ENCODE data around the gene TBC1D24.

The TBC1D24 gene

DNA sequence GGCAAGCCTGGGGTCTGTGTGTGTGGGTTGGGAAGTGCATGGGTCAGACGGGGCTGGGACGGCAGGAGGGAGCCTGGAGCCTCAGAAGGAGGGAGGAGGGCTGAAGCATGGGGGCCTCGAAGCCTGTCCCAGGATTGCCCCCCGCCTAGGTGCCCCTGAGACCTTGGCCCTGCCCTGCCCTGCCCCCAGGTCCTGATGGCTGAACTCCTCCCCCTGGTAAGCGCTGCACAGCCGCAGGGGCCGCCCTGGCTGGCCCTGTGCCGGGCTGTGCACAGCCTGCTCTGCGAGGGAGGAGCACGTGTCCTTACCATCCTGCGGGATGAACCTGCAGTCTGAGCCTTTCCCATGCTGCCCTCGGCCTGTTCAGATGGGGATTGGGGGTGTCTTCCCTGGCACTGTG is 10.6 kb upstream of the TBC1D24 start:
- Histone ChIP-seq H3K27me3 (ENCODE audit: insufficient read depth, low read depth, severe bottlenecking) (no peaks in the 10 kb centered on the region), H3K9me3 (ENCODE audit: severe bottlenecking) (no peaks in the 10 kb centered on the region), H3K36me3 (peaks cover 54% of the 10 kb centered on the region), H3K4me3 (ENCODE audit: low read depth, low read length) (no peak overlapping the region), H3K27ac (peak overlapping the region; percentile 51)
- DNase-seq = peak; percentile 44
- TF ChIP-seq, protein P1, sequence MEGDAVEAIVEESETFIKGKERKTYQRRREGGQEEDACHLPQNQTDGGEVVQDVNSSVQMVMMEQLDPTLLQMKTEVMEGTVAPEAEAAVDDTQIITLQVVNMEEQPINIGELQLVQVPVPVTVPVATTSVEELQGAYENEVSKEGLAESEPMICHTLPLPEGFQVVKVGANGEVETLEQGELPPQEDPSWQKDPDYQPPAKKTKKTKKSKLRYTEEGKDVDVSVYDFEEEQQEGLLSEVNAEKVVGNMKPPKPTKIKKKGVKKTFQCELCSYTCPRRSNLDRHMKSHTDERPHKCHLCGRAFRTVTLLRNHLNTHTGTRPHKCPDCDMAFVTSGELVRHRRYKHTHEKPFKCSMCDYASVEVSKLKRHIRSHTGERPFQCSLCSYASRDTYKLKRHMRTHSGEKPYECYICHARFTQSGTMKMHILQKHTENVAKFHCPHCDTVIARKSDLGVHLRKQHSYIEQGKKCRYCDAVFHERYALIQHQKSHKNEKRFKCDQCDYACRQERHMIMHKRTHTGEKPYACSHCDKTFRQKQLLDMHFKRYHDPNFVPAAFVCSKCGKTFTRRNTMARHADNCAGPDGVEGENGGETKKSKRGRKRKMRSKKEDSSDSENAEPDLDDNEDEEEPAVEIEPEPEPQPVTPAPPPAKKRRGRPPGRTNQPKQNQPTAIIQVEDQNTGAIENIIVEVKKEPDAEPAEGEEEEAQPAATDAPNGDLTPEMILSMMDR (IDR thresholded peaks at IDR 0.05; ENCODE audit: low read depth, low read length) = no peak

DNA sequence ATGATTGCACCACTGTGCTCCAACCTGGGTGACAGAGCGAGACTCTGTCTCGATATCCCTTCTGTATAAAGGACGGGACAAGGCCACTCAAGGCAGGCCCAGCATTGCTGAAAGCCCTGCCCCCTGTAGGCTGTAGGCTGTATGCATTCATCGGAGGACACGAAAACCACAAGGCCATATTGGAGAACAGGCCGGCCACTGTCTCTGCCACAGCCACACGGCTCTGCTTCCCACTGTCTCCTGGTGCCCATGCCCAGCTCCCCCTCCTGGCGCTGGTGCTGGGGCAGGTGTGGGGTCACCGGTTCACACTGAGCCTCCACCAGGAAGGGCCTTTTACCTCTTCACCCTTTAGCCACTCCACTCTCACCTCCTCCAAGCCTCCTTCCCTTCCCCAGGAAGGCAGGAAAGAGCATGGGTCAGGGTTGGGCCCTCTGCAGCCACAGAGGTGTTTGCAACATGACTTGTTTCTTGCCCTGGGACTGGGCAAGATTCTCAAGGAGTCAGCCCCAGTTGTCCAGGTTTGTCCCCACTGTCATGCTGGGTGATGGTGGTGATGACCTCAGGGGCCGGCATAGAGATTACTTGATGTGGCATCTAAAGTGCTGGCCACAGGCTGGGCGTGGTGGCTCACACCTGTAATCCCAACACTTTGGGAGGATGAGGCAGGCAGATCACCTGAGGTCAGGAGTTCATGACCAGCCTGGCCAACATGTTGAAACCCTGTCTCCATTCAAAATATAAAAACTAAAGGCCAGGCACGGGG is 9.1 kb upstream of the TBC1D24 start:
- peak; percentile 53 for DNase-seq
- TF ChIP-seq, protein P1 (IDR thresholded peaks at IDR 0.05; ENCODE audit: low read depth, low read length) = peak; percentile 56; the same call in 1 of the 2 replicates

DNA sequence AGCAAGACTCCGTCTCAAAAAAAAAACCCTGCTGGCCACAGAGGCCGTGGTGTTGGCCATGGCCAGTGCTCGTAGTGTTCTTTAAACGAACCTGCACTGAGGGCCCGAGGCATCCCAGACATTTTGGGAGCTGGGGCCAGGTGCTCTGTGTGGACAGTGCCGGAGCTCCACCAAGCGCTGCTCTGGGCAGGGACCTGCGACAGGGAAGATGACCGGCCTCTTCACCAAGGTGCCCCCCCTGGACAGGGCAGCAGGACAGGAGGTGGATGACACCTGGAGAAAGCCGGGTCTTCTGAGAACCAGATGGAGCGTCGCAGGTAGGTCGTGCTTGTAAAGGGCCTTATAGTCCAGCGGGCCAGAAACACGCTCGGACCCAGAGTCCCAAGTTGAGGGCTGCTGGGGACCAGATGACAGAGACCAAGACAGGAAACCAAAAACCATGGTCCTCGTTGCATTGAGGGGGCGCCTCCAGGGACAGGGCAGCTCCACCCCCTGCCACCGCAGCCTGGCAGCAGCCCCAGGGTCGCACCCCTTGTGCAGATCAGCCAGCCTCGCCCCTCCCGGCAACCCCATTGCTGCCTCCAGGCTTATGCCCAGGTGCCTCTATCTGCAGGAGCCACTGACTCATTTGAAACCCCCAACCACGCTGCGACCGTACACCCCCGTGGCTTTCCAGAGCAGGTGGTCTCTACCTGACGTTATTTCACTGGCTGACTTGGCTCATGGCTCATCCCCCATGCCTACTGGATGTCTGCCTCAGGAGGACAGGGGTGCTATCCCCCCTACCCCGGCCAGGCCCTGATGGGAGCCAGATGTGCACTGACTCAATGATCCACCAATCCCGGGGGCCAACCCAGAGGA is 8.0 kb upstream of the TBC1D24 start:
- Histone ChIP-seq H3K9me3 (ENCODE audit: severe bottlenecking) (no peaks in the 10 kb centered on the region), H3K4me3 (ENCODE audit: low read depth, low read length) (peak overlapping the region; percentile 83), H3K27ac (peak overlapping the region; percentile 100), H3K36me3 (peaks cover 39% of the 10 kb centered on the region), H3K27me3 (ENCODE audit: insufficient read depth, low read depth, severe bottlenecking) (no peaks in the 10 kb centered on the region)
- no peak for DNase-seq
- TF ChIP-seq, protein P1 (IDR thresholded peaks at IDR 0.05; ENCODE audit: low read depth, low read length) = no peak

More for the DNA sequence above, 9.1 kb upstream of the TBC1D24 start:
- Histone ChIP-seq H3K36me3 (peaks cover 49% of the 10 kb centered on the region), H3K4me3 (ENCODE audit: low read depth, low read length) (no peak overlapping the region), H3K27me3 (ENCODE audit: insufficient read depth, low read depth, severe bottlenecking) (no peaks in the 10 kb centered on the region), H3K9me3 (ENCODE audit: severe bottlenecking) (no peaks in the 10 kb centered on the region), H3K27ac (peak overlapping the region; percentile 100)

DNA sequence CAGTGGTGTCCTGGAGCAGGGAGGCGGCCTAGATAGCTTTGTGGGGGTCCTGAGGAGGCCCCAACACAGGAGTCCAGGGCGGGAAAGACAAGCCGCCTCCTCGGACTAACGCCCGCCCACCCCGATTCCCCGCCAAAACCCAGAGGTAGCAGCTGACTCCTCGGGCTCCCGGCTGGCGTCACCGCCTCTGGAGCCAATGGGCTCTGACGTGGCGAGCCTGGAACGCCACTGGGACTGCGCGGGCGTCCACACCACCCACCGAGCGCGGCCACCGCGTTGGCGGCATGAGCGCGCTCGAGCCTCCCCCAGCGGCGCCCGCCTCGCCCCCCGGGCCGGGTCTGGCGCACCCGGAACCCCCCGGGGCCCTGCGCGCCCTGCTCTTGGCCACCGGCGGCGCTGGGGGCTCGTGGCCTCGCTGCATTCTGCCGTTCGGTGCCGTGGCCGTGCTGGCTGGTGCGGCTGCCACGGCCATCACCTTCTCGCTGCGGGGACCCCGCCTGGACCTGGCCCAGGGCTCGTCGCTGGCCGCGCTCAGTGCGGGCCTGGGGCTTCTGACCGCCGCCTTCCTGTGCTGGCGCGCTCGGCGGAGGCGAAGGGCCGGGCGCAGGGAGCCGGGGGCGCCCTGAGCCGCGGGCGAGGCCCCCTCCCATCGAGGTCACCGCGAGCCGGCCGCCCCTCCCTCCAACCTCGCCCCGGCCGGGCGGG is 7.2 kb upstream of the TBC1D24 start:
- H3K36me3 ChIP-seq = peaks cover 31% of the 10 kb centered on the region
- peak overlapping the region; percentile 100 for H3K27ac ChIP-seq
- H3K4me3 ChIP-seq (ENCODE audit: low read depth, low read length) = peak overlapping the region; percentile 83
- peak; percentile 92 for DNase-seq
- no peaks in the 10 kb centered on the region for H3K27me3 ChIP-seq (ENCODE audit: insufficient read depth, low read depth, severe bottlenecking)
- no peaks in the 10 kb centered on the region for H3K9me3 ChIP-seq (ENCODE audit: severe bottlenecking)
- TF ChIP-seq, protein P1 (IDR thresholded peaks at IDR 0.05; ENCODE audit: low read depth, low read length) = peak; percentile 8; the same call in 1 of the 2 replicates

DNA sequence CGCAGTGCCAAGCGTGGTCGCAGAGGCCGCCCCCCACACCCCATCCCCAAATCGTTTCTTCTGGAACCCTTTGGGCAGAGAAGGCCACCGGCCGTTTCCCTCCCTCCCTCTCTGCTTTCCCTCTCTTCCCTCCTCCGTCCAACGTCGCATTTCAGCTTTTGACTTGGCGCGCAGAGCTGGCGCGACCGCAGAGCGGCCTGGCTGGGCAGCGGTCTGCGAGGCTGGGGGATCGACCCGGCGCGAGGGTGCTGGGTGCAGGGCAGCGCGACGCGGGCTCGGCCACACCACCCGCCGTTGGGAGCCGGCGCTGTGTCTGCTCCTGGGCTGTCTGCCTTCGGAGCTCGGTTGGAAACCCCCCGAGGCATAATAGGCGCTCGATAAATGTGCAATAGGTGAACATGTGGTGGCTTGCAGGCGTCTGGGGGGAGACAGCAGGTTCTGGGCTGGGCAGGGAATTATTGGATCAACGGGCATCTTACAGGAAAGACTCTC is 6.6 kb upstream of the TBC1D24 start:
- Histone ChIP-seq H3K36me3 (peaks cover 25% of the 10 kb centered on the region), H3K27ac (peak overlapping the region; percentile 100), H3K9me3 (ENCODE audit: severe bottlenecking) (no peaks in the 10 kb centered on the region), H3K4me3 (ENCODE audit: low read depth, low read length) (peak overlapping the region; percentile 83), H3K27me3 (ENCODE audit: insufficient read depth, low read depth, severe bottlenecking) (no peaks in the 10 kb centered on the region)
- no peak for DNase-seq
- TF ChIP-seq, protein P1 (IDR thresholded peaks at IDR 0.05; ENCODE audit: low read depth, low read length) = no peak
